Progenitor cell of endocrine pancreas (in vitro differentiated cells): ENCODE measurements around the gene DRAM1. TPM values are rescaled to one million over a fixed set of nuclear protein-coding genes. Genes with fewer than 3 reads are reported as not detected.

Experiments
- DNase-seq: peaks from one replicate; pipeline ENCODE4 v3.0.0; 2021; ENCODE audit warnings: low spot score; ENCODE audit not compliant: unreplicated experiment
- H3K27ac Mint-ChIP-seq: 2 replicates; pipeline ENCODE4 v1.8.0; 2021; ENCODE audit warnings: mild to moderate bottlenecking, moderate library complexity, mixed read lengths
- H3K27me3 Mint-ChIP-seq: 2 replicates; pipeline ENCODE4 v1.8.0; 2021; ENCODE audit warnings: mixed read lengths
- H3K36me3 Mint-ChIP-seq: 2 replicates; pipeline ENCODE4 v1.8.0; 2022; ENCODE audit warnings: mixed read lengths; ENCODE audit not compliant: insufficient read depth
- H3K4me1 Mint-ChIP-seq: 2 replicates; pipeline ENCODE4 v1.8.0; 2021; ENCODE audit warnings: low read depth, mixed read lengths
- H3K4me3 Mint-ChIP-seq: 2 replicates; pipeline ENCODE4 v1.8.0; 2021; ENCODE audit warnings: low read depth, mild to moderate bottlenecking, moderate library complexity, mixed read lengths
- H3K9me3 Mint-ChIP-seq: 2 replicates; pipeline ENCODE4 v1.8.0; 2021; ENCODE audit warnings: low read depth, mixed read lengths
- total RNA-seq: library from RNA; stranded (reverse); gene quantifications from 2 replicates; pipeline ENCODE4 v1.2.1, GENCODE V29; 2021
- TF ChIP-seq, protein P1 (sequence below): fragments of 200-600 bp; sonication (generic); IDR thresholded peaks from one replicate; pipeline ENCODE4 v1.5.0; 2021; ENCODE audit warnings: antibody characterized with exemption, mild to moderate bottlenecking; ENCODE audit not compliant: unreplicated experiment

Gene DRAM1
- total RNA-seq, 1 donor from 2014 or later: 3.8 TPM

DNA sequence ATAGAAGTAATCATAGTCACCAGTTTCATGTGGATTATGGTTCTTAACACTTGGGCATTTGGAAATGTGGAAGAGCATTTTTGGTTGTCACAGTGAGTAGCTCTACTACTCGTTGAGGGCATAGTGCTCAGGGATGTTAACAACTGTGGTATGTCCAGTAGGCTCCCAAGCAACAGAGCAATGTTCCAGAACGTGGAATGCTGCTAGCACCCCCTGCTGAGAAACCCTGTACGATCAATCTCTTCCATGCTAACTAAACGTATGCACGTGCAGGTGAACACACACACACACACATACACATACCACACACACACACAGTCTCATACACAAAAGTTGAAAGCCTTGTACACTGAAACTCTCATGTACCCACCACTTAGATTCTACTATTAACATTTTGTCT is 30.1 kb upstream of the DRAM1 start:
- Mint-ChIP-seq H3K4me1 (no peaks in the 10 kb centered on the region), H3K9me3 (no peaks in the 10 kb centered on the region), H3K36me3 (no peaks in the 10 kb centered on the region), H3K27ac (no peak overlapping the region), H3K27me3 (no peaks in the 10 kb centered on the region), H3K4me3 (no peak overlapping the region)
- TF ChIP-seq, protein P1, sequence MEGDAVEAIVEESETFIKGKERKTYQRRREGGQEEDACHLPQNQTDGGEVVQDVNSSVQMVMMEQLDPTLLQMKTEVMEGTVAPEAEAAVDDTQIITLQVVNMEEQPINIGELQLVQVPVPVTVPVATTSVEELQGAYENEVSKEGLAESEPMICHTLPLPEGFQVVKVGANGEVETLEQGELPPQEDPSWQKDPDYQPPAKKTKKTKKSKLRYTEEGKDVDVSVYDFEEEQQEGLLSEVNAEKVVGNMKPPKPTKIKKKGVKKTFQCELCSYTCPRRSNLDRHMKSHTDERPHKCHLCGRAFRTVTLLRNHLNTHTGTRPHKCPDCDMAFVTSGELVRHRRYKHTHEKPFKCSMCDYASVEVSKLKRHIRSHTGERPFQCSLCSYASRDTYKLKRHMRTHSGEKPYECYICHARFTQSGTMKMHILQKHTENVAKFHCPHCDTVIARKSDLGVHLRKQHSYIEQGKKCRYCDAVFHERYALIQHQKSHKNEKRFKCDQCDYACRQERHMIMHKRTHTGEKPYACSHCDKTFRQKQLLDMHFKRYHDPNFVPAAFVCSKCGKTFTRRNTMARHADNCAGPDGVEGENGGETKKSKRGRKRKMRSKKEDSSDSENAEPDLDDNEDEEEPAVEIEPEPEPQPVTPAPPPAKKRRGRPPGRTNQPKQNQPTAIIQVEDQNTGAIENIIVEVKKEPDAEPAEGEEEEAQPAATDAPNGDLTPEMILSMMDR: no peak
- no peak for DNase-seq

DNA sequence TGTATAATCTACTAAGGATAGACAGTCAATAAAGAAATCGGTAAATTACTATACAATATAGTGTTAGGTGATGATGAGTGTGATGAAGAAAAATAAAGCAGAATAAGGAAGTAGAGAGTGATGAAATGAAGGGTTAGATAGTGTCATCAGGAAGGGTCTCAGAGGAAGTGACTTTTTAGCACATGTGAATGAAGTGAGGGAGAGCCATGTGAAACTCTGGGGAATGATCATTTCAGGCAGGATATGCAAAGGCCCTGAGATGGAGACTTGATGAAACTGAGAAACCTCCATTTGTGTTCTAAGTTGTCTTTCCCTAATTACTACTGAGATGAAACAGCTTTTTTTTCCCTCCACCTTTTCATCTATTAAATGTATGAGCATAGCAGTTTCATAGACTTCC is 27.2 kb upstream of the DRAM1 start:
- H3K4me1 Mint-ChIP-seq: peaks cover 5% of the 10 kb centered on the region
- H3K27ac Mint-ChIP-seq: no peak overlapping the region
- no peaks in the 10 kb centered on the region for H3K36me3 Mint-ChIP-seq
- H3K27me3 Mint-ChIP-seq: no peaks in the 10 kb centered on the region
- TF ChIP-seq, protein P1: no peak
- no peak for DNase-seq
- no peaks in the 10 kb centered on the region for H3K9me3 Mint-ChIP-seq
- no peak overlapping the region for H3K4me3 Mint-ChIP-seq

DNA sequence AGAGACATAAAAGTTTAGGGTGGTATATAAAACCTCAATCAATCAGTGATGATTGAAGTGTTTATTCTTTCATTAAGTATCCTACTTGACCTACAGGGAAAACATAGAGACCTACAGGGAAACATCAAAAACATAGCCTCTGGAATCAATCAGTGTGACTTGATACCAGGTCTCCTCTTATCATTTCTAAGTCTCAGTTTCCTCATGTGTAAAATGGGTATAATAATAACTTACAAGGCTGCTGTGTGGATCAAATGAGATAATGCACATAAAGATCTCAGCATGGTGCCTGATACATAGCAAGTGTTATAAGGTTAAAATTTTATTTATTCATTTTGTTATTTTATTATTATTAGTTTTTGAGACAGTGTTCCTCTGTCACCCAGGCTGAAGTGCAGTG is 24.4 kb upstream of the DRAM1 start:
- TF ChIP-seq, protein P1: no peak
- no peaks in the 10 kb centered on the region for H3K9me3 Mint-ChIP-seq
- no peak overlapping the region for H3K4me3 Mint-ChIP-seq
- no peak overlapping the region for H3K27ac Mint-ChIP-seq
- H3K36me3 Mint-ChIP-seq: no peaks in the 10 kb centered on the region
- no peaks in the 10 kb centered on the region for H3K27me3 Mint-ChIP-seq
- peaks cover 8% of the 10 kb centered on the region for H3K4me1 Mint-ChIP-seq
- DNase-seq: no peak

DNA sequence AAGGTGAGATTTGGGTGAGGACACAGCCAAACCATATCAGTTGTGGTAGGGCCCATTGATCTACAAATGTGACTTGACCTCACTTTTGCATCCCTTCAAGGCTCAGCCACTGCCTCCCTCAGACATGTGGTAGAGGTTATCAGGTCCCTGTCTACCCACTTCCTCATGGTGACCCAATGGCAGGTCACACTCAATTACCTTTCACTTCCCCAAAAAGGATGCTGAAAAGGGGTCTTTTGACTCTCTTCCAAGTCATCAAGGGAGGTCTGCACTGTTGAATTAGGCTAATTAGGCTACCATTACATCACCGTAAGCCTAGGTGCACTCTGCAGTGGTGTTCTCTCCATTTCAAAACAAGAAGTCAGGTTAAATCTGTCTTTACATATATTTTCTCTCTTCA is 22.6 kb upstream of the DRAM1 start:
- TF ChIP-seq, protein P1: no peak
- H3K4me3 Mint-ChIP-seq: no peak overlapping the region
- no peak for DNase-seq
- H3K27ac Mint-ChIP-seq: no peak overlapping the region
- peaks cover 8% of the 10 kb centered on the region for H3K4me1 Mint-ChIP-seq
- no peaks in the 10 kb centered on the region for H3K9me3 Mint-ChIP-seq
- H3K27me3 Mint-ChIP-seq: no peaks in the 10 kb centered on the region
- no peaks in the 10 kb centered on the region for H3K36me3 Mint-ChIP-seq

DNA sequence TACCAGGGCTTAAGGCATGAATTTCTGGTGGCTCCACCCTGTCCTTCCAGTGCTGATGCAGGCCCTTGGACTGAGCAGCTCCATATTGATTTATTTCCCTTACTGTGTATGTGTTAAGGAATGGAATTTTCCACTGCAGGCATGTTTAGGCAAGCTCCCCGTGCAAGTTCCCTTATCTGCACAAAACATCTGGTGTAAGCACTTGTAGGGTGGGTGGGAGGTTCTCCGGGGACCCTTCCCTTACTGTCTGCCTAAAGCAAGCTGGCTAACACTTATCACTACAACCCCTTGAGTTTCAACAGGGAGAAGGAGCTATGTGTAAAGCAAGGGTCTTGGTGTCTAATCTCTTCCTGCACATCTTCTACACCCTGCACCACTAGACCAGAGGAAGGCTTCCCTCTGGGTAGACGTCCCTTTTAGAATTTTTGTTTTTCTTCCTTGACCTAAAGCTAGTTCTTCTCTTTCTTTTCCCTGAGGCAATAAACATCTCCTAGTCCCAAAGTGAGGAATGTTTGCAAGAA is 22.0 kb upstream of the DRAM1 start:
- Mint-ChIP-seq H3K4me1 (peaks cover 8% of the 10 kb centered on the region), H3K27me3 (no peaks in the 10 kb centered on the region), H3K4me3 (no peak overlapping the region), H3K36me3 (no peaks in the 10 kb centered on the region), H3K27ac (peak overlapping the region; percentile 13), H3K9me3 (no peaks in the 10 kb centered on the region)
- no peak for DNase-seq
- TF ChIP-seq, protein P1: no peak
